NB4 (cell line): ENCODE data around the gene SEPHS1.

Experiments used
- CTCF ChIP-seq: IDR thresholded peaks from one replicate; pipeline ENCODE4 v1.5.1; 2012; ENCODE audit warnings: low read depth, low read length
- POLR2A ChIP-seq: IDR thresholded peaks from 2 replicates; pipeline ENCODE4 v1.6.1; 2011; ENCODE audit warnings: mild to moderate bottlenecking; ENCODE audit not compliant: insufficient read length; ENCODE audit errors: extremely low read depth

- TF ChIP-seq CTCF (no peak), POLR2A (no peak)
Measured at GRCh38 chr10:13310518-13311176, 37.4 kb downstream of the SEPHS1 start.
